Astrocyte of the cerebellum (primary cell): ENCODE results near the gene ISY1.

Experiments used
- DNase-seq: peaks from one replicate; pipeline ENCODE4 v3.0.0-alpha.2; 2011; ENCODE audit warnings: low read depth
- H3K4me3 ChIP-seq: 2 replicates; pipeline ENCODE4 v1.5.1; 2011; ENCODE audit warnings: mild to moderate bottlenecking, low read depth, low read length, moderate library complexity
- in situ Hi-C: cut with HindIII; loops from 2 replicates; pipeline ENCODE4 v1.10.0; 2017; ENCODE audit warnings: low sequenced_read_pairs
- TF ChIP-seq, protein P1 (sequence below): IDR thresholded peaks from 2 replicates; pipeline ENCODE4 v1.5.1; 2012; ENCODE audit warnings: low read length, low read depth, moderate library complexity, mild to moderate bottlenecking; ENCODE audit errors: missing control alignments

Gene ISY1

DNA sequence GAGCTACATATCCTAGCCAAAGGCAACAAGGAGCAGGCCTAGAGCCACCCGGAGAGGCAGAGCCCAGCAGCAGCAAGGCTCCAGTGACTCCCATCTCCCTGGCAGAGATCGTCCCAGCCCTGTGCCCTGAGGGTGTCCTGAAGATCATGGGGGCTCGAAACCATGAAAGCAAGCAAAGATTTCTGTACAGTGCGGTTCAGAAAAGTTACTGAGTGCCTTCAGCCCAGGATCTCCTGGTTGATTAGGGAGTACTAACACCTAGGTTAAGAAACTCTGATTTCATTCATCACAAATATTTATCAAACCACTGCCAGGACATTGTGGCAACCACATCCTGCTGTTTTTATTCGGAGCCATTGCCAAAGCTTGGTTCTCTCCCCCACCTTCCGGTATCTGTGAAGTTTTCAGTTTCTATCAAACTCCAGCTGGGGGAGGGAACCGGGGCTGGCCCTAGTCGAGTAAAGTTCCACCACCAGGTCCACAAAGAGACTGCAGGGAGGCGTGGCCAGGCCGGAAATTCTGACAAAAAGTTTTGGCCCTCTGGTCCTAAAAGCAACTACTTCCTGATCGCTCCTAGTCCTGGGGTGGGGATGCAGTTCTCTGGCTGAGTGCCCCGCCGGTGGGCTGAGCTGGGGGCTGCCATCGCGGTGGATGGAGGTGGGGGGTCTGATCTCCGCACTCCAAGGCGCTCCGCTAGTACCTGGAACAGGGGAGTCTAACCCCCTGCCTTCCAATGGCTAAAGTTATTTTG, 40.4 kb downstream of the ISY1 start:
- TF ChIP-seq, protein P1, sequence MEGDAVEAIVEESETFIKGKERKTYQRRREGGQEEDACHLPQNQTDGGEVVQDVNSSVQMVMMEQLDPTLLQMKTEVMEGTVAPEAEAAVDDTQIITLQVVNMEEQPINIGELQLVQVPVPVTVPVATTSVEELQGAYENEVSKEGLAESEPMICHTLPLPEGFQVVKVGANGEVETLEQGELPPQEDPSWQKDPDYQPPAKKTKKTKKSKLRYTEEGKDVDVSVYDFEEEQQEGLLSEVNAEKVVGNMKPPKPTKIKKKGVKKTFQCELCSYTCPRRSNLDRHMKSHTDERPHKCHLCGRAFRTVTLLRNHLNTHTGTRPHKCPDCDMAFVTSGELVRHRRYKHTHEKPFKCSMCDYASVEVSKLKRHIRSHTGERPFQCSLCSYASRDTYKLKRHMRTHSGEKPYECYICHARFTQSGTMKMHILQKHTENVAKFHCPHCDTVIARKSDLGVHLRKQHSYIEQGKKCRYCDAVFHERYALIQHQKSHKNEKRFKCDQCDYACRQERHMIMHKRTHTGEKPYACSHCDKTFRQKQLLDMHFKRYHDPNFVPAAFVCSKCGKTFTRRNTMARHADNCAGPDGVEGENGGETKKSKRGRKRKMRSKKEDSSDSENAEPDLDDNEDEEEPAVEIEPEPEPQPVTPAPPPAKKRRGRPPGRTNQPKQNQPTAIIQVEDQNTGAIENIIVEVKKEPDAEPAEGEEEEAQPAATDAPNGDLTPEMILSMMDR, result peak; percentile 45
- peak; percentile 70 for DNase-seq
- in situ Hi-C loops, result no loop called here
- H3K4me3 ChIP-seq, result peak overlapping the region; percentile 80

DNA sequence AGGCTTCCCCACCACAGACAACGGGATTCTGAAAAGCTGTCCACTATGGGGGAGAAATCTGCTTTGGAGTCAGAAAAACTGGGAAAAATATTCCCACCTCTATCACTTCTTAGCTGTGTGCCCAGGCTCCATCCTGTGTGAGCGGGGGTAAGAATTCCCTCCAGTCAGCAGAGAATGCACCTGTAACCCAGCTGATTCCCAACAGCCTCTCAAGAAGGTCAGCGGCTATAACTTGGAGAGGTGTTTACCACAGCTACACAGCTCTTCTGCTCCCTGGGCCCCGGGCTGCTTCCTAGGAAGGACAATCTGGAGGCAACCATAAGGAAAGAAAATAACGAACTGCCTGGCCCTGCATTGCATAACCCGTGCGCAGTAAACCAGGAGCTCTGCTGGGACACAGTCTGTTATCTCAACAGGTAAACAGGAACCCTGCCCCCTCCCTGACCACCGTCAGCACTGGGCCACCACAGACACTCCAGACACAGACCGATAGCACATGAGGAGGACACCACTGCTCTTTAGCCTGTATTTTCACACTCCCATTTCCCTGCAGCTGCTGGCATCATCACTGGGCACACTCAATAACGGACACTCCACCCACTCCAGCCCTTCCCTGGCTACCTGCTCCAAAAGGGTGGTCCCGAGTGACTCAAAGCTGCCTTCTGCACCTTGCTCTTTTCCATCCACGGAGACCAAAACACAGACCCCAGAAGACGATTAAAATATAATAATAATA, 41.3 kb downstream of the ISY1 start:
- peak overlapping the region; percentile 80 for H3K4me3 ChIP-seq
- TF ChIP-seq, protein P1, result no peak
- no peak for DNase-seq
- in situ Hi-C loops, result loop anchor here (5.0 kb wide), 1 partner anchor 57 kb away; the partner anchor contains the start of gene GP9

DNA sequence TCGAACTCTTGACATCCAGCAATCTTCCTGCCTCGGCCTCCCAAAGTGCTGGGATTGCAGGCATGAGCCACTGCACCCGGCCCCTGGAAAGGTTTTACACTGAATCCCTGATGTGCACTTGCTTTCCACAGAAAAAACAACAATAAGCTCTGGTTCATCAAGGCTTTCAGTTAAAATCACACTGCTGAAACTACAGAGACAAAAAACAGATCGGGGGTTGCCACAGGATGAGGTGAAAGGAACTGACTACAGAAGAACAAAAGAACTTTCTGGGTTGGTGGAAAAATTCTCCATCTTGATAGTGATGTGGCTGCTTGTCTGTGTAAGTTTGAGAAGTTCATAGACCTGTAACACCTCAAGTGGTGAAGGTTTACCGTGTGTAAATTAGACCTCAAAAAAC, 42.1 kb downstream of the ISY1 start:
- H3K4me3 ChIP-seq, result no peak overlapping the region
- no peak for DNase-seq
- in situ Hi-C loops, result loop anchor here (5.0 kb wide), 1 partner anchor 56 kb away; the partner anchor contains the start of gene GP9
- TF ChIP-seq, protein P1, result no peak

DNA sequence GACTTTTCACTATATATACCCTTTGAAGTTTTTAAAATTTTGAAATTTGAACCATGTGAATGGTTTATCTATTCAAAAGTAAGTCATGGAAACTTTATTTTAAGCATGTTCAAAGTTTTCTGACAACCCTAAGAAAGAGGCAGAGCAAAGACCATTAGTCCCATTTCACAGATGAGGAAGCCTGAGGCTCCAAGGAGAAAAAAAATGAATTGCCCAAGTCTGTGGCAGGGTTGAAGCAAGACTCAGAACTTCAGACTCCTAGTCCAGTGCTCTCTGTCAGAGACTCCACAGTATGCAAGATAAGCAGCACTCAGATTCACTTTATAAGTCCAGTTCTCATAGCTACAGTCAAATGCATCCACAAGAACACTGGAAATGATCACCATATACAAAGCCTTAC, 43.7 kb downstream of the ISY1 start:
- DNase-seq, result no peak
- TF ChIP-seq, protein P1, result no peak
- in situ Hi-C loops, result loop anchor here (5.0 kb wide), 1 partner anchor 55 kb away; the partner anchor contains the start of gene GP9
- H3K4me3 ChIP-seq, result no peak overlapping the region

DNA sequence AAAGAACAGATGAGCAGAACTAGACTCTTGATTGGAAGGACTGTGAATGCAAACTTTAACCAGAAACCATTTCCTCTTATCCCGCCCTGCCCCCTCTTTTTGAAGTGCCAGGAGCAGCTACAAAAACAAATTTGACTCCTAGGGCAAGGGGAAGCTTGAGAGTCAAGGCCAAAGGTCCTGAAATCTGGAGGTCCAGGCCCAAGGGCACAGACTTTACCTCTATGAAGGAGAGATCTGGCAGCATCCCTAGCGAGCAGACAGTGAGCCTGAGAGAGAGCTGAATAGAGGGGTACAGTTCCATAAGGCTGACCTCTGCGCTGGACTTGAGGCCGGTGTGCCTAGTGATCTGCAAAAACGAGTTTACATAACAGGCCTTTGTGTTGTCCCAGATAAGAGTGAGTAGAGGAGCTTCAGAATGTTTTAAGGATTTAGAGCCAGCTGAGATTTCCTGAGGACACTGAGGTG, 44.3 kb downstream of the ISY1 start:
- H3K4me3 ChIP-seq, result no peak overlapping the region
- no peak for DNase-seq
- TF ChIP-seq, protein P1, result no peak
- in situ Hi-C loops, result loop anchor here (5.0 kb wide), 1 partner anchor 54 kb away; the partner anchor contains the start of gene GP9

DNA sequence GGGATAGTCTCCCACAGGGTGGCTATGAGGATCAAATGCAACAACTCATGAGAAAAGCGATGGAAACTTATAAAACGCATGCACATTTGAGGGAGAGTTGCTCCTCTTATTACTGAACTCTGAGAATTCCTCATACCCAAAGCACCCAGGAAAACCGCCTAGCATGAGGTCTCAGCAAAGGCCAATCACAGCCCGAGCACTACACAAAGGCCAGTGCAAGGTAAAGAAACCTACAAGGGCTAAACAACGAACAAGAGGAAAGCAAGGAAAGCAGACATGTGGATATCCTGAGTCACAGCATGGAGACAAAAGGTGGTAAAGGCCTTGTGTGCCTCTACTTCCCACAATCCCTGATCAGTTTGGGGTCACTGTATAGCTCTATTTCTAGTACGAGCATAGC, 46.4 kb downstream of the ISY1 start:
- no peak for DNase-seq
- in situ Hi-C loops, result no loop called here
- TF ChIP-seq, protein P1, result no peak
- H3K4me3 ChIP-seq, result no peak overlapping the region
